ENCODE measurements around the gene ZXDC.

ZXDC gene

GRCh38 chr3:126435456-126436315, 40.0 kb downstream of the ZXDC start:
- DNase-seq (ENCODE audit: low read depth in 2 of 2) = no peak

DNA sequence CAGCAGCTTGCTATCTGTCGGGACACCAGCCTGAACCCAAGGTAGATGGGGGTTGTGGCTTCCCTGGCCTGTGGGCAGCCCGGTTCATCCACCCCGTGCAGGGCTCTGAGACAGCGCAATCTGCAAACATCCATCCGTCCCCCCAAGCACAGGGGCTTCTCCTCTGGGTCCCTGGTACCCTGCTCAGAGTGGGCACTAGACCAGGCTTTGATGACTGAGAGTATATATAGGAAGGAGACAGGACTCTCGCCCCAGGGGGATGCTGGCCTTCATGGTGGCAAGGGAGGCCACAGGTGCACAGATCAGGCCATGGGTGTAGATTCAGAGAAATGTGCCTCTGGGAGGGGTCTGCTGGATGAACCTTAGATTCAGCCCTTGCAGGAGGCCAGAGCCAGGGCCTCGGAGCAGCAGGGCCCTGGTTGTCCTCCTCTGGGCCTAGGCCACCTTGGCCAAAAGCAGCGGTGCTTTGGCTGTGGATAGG, 40.7 kb downstream of the ZXDC start:
- no peak for DNase-seq (ENCODE audit: low read depth in 2 of 2)

GRCh38 chr3:126434264-126434590, 41.5 kb downstream of the ZXDC start:
- no peak for DNase-seq (ENCODE audit: low read depth in 2 of 2)

DNA sequence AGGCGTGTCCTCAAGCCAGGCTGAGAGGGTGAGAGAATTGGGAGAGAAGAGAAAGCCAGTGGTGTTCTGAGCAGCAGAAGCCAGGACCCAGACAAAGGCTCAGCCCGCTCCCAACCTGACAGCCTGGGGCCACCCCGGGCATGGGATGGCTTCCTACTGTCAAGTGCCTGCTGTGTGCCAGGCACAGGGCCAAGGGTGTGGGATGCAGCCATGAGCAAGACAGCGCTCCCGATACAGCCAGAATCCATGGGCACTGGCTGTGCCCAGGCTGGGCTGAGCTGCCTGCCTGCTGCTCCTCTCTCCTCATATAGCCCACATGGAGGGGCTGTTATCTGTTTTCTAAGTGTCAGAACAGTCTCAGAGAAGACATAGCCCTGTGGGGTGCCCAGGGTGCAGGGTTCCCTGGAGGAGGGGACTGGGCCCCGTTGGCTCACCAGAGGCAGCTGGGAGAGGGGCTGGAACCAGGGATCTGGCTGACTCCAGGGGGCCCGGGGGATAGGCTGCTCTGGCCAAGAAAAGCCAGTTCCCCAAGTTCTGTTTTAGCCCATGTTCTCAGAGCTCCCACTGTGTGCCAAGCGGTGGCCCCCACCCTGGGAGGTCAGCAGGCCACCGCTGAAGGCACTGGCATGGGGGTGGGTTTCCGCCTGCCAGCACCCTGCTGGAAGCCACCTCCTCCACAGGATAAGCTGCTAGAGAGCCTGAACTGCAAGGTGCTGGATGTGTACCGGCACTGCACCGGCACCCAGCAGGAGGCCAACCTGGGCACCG, 42.0 kb downstream of the ZXDC start:
- no peak for DNase-seq (ENCODE audit: low read depth in 2 of 2)

- DNase-seq (ENCODE audit: low read depth in 2 of 2) = no peak
These were observed 42.6 kb downstream of the ZXDC start for GRCh38 chr3:126433105-126433430.

DNA sequence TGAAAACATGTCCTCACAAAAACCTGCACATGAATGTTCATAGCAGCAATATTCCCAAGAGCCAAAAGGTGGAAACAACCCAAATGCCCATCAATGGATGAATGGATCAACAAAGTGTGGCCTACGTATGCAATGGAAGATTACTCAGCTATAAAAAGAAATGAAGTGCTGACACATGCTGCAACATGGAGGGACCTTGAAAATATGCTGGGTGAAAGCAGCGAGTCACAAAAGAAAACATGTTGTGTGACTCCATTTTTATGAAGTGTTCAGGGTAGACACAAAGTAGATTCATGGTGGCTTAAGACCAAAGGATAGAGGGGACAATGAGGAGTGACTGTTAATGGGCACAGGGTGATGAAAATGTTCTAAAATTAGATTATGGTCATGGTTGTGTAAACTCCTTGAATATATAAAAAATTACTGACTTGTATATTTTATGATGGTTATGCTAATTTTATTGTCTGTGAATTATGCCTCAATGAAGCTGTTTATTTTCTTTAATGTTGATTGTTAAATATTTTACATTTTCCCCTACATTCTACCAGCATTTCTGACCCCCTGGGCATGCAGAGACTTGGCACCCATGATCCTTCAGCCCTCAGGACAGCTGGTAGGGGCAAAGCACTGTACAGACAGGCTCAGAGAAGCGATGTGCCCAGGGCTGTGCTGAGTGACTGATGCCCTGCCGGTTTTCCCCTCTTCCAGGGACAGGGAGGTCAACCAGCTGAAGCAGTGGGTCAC, 43.2 kb downstream of the ZXDC start:
- DNase-seq (ENCODE audit: low read depth in 2 of 2) = no peak

DNA sequence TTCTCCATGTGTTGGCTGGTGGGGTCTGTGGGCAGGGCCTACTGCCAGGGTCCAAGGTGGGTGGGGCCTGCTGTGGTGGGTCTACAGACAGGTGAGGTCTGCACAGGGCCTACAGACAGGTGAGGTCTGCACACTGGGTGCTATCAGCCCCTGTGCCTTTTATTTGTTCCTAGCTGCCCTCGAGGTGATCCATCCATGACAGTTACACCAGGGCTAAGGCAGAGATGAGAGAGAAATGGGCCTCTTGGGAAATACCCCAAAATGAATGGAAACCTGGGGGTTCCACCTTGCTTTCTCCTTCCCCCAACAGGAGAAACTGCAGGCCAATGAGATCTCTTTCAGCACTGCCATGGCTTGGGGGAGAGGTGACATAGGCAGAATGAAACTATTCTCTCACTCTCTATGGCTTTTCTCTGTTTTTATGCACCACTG, 44.6 kb downstream of the ZXDC start:
- DNase-seq (ENCODE audit: low read depth in 2 of 2) = no peak

GRCh38 chr3:126424751-126425150, 50.9 kb downstream of the ZXDC start:
- DNase-seq (ENCODE audit: low read depth in 2 of 2) = no peak

DNA sequence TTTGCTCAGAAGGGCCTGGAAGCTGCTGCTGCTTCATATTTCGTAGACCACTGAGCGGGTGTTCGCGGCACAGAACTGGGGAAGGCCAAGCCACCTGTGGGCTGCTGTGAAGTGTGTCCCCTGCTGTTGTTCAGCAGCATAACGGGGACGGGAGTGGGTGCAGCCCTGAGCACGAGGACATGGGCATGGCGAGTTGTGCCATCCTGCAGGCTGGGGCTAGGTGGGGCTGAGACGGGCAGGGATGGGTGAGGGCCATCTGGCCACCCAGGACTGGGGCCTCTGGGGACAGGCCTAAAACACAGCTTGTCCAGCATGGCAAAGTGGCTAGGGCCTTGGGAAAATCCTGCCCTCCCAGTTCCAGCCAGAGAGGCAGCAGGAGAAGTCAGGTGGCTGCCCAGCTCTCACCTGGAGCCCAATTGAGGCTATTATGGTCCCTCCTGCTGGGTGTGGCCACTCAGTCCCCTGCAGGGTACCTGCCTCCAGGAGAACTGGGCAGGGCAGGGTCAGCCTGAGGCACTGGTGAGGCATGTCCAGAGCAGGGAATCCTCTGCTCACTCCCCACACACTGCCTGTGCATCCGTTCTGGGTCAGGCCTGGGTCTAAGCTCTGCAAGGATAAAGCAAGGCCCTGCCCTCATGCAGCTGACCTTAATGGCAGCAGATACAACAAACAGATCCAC, 51.5 kb downstream of the ZXDC start:
- DNase-seq (ENCODE audit: low read depth in 2 of 2) = no peak

GRCh38 chr3:126423191-126424038, 52.3 kb downstream of the ZXDC start:
- DNase-seq (ENCODE audit: low read depth in 2 of 2) = no peak

- no peak for DNase-seq (ENCODE audit: low read depth in 2 of 2)
These were observed 53.1 kb downstream of the ZXDC start for GRCh38 chr3:126422571-126423091.

- no peak for DNase-seq (ENCODE audit: low read depth in 2 of 2)
These were observed 53.6 kb downstream of the ZXDC start for GRCh38 chr3:126422121-126422520.

GRCh38 chr3:126421573-126422119, 54.0 kb downstream of the ZXDC start:
- no peak for DNase-seq (ENCODE audit: low read depth in 2 of 2)

- no peak for DNase-seq (ENCODE audit: low read depth in 2 of 2)
These were observed 55.6 kb downstream of the ZXDC start for GRCh38 chr3:126419886-126420786.

DNA sequence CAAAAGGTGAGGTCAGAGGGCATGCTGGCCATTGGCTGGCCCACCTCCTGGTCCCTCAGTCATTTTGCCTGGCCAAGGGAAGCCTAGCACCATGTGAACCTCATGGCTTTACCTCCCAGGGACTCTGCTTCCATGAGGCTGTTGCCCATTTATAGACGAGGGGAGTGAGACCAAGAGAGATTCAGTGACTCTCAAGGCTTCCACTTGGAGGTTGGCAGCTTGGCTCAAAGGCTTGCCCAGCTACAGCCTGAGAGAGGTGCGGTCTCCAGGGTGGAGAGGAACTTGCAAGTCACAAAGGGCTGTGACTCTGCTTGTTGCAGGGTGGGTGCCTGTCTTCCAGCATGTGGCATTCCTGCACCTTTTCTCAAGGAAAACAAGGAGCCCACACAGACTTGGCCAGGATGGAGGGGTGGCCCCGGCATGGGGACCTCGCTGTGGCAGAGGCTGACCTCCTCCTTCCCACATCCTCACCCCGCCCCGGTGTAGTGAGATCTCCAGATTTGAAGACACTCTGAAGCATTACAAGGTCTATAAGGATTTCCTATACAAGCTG, 56.5 kb downstream of the ZXDC start:
- DNase-seq (ENCODE audit: low read depth in 2 of 2) = no peak

DNA sequence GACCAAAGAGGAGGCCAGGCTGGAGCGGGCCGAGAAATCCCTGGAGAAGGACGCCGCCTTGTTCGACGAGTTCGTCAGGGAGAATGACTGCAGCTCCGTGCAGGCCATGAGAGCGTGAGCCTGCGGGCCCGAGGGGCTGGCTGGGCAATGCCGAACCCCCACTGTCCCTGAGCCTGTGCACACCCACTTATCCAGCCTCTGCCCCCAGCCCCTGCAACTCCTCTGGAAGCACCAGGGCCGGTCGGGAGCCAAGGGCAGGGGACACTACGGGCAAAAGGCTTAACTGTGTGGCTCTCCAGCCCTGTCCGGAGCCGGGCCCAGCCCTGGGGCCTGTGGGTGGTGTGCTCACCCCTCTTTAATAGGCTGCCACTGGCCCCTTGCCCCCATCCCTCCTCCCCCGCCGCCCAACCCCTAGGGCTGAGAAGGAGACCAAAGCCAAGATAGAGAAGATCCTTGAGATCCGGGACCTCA, 57.0 kb downstream of the ZXDC start:
- no peak for DNase-seq (ENCODE audit: low read depth in 2 of 2)

DNA sequence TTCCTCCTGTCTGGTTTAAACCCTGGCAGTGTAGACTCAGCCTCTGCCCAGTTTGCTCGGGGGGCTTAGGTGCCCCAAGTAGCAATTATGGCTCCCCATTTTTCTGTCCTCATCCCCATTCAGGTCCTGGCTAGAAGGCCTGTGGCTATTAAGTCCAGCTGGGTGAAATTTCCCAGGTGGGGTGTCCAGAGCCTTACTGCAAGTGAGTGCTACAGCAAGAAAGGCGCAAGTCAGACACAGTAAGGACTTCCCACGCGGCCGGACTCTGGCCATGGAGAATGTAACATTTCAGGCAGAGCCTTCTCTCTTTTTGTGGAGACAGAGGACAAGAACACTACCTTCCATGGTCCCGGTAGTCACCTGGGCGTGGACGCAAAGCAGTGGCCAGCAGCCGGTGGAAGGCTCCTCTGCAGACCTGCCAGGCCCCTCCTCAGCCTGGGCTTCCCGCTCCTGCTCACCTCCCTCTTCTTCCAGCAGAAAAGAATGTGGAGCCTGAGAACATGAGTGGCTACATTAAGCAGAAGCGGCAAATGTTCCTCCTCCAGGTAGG, 57.6 kb downstream of the ZXDC start:
- no peak for DNase-seq (ENCODE audit: low read depth in 2 of 2)

DNA sequence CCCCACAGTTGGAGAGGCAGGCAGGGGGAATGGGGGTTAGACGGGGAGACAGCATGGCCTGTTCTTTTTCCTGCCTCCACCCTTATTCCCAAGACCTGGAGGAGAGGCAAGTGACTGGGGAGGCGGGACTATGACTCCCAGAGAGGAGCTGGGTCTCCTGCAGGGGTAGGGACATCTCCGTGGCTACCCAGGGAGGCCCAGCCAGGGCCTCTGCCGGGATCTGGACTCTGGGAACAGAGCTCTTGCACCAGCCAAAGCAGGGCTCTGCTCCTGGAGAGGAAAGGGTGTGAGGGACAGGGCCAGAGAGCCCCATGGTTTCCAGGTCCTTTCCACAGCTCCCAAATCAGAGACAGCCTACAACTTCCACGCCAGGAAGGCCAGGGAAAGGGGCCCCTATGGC, 58.2 kb downstream of the ZXDC start:
- DNase-seq (ENCODE audit: low read depth in 2 of 2) = no peak

DNA sequence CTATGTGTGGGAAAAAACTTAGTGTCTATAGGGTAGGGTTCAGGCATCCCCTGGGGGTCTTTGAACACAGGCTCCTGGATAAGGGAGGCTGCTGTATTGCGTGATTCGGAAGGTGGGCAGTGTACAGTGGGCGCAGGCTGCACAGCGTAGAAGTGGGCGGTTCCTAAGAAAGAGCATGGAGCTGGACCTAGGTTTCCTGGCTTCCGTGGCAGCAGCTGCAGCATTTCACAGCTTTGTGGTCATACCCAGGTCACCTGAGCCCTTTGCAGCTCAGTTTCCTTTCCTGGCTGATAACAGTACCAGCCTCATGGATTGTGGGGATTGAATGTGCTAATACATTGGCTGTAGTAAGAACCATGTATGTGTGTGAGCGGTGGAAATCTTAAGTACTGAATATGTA, 58.7 kb downstream of the ZXDC start:
- no peak for DNase-seq (ENCODE audit: low read depth in 2 of 2)
